ENCODE data around the gene DHRS7B. TPM values are rescaled to one million over a fixed set of nuclear protein-coding genes. Genes with fewer than 3 reads are reported as not detected.
"Not testable (repeated sequence)": the region's sequence is repeated elsewhere in the genome, so short reads cannot be mapped to it uniquely, and the experiment has no call there.

Gene DHRS7B
- total RNA-seq, result 10 to 100 TPM; 42.8 to 64.1 (median 50.6) TPM

GRCh38 chr17:21126645-21127508 is at the start of gene DHRS7B:
Gene DHRS7B, plus strand, starts transcription at chr17:21126964. Its CDS starts 8 bp downstream, at chr17:21126972.
- no peaks in the 10 kb centered on the region for H3K27me3 ChIP-seq
- H3K27ac ChIP-seq, result peak within 1 kb of the TSS; percentile 94
- peak within 1 kb of the TSS; percentile 78 for H3K4me3 ChIP-seq
- H3K9me3 ChIP-seq, result no peaks in the 10 kb centered on the region
- 7% methylated on average over 17 of the region's 66 CpGs for WGBS
- H3K36me3 ChIP-seq, result no peaks in the 10 kb centered on the region
- peaks cover 31% of the 10 kb centered on the region for H3K4me1 ChIP-seq
- TF ChIP-seq POLR2A (IDR thresholded peaks at IDR 0.05) (peak in 1 of 2 donors; percentile 41), POLR2AphosphoS5 (IDR thresholded peaks at IDR 0.05) (peak in 1 of 3 donors; percentile 44), CTCF (IDR thresholded peaks at IDR 0.05) (no peak)
- peak; percentile 98 for DNase-seq (ENCODE audit: low spot score in 2 of 2)

- WGBS, result 77% methylated on average over 2 of the region's 2 CpGs
- H3K27ac ChIP-seq, result no peak overlapping the region
- H3K36me3 ChIP-seq, result no peaks in the 10 kb centered on the region
- no peak for TF ChIP-seq POLR2A (IDR thresholded peaks at IDR 0.05)
- TF ChIP-seq POLR2AphosphoS5 (IDR thresholded peaks at IDR 0.05), result no peak
- TF ChIP-seq CTCF (IDR thresholded peaks at IDR 0.05), result no peak
- no peak for TF ChIP-seq EP300 (IDR thresholded peaks at IDR 0.05)
- H3K9me3 ChIP-seq, result no peaks in the 10 kb centered on the region
- H3K27me3 ChIP-seq, result no peaks in the 10 kb centered on the region
- no peak overlapping the region for H3K4me3 ChIP-seq
- DNase-seq (ENCODE audit: low spot score in 2 of 2), result no peak
- peaks cover 14% of the 10 kb centered on the region for H3K4me1 ChIP-seq
Measured at GRCh38 chr17:21077281-21077680, 49.5 kb upstream of the DHRS7B start.

GRCh38 chr17:21078016-21078780 is 48.6 kb upstream of the DHRS7B start:
- no peak overlapping the region for H3K4me3 ChIP-seq
- 66% methylated on average over 11 of the region's 11 CpGs for WGBS
- H3K27ac ChIP-seq, result no peak overlapping the region
- H3K9me3 ChIP-seq, result no peaks in the 10 kb centered on the region
- no peaks in the 10 kb centered on the region for H3K27me3 ChIP-seq
- H3K36me3 ChIP-seq, result no peaks in the 10 kb centered on the region
- DNase-seq (ENCODE audit: low spot score in 2 of 2), result no peak
- H3K4me1 ChIP-seq, result peaks cover 14% of the 10 kb centered on the region
- no peak for TF ChIP-seq CTCF (IDR thresholded peaks at IDR 0.05)
- TF ChIP-seq POLR2AphosphoS5 (IDR thresholded peaks at IDR 0.05), result no peak
- TF ChIP-seq POLR2A (IDR thresholded peaks at IDR 0.05), result no peak
- no peak for TF ChIP-seq EP300 (IDR thresholded peaks at IDR 0.05)

GRCh38 chr17:21079196-21079595 is 47.6 kb upstream of the DHRS7B start:
- Histone ChIP-seq H3K4me1 (peaks cover 14% of the 10 kb centered on the region), H3K9me3 (no peaks in the 10 kb centered on the region), H3K36me3 (no peaks in the 10 kb centered on the region), H3K27ac (no peak overlapping the region), H3K4me3 (no peak overlapping the region), H3K27me3 (no peaks in the 10 kb centered on the region)
- TF ChIP-seq POLR2AphosphoS5 (IDR thresholded peaks at IDR 0.05) (no peak), POLR2A (IDR thresholded peaks at IDR 0.05) (no peak), CTCF (IDR thresholded peaks at IDR 0.05) (no peak), EP300 (IDR thresholded peaks at IDR 0.05) (no peak)
- WGBS, result 77% methylated on average over 7 of the region's 7 CpGs
- DNase-seq (ENCODE audit: low spot score in 2 of 2), result no peak

- WGBS, result 80% methylated on average over 5 of the region's 5 CpGs
- H3K9me3 ChIP-seq, result no peaks in the 10 kb centered on the region
- no peaks in the 10 kb centered on the region for H3K27me3 ChIP-seq
- H3K36me3 ChIP-seq, result no peaks in the 10 kb centered on the region
- H3K27ac ChIP-seq, result no peak overlapping the region
- no peak for DNase-seq (ENCODE audit: low spot score in 2 of 2)
- no peak overlapping the region for H3K4me3 ChIP-seq
- no peak for TF ChIP-seq EP300 (IDR thresholded peaks at IDR 0.05)
- TF ChIP-seq POLR2A (IDR thresholded peaks at IDR 0.05), result no peak
- no peak for TF ChIP-seq CTCF (IDR thresholded peaks at IDR 0.05)
- TF ChIP-seq POLR2AphosphoS5 (IDR thresholded peaks at IDR 0.05), result no peak
- no peaks in the 10 kb centered on the region for H3K4me1 ChIP-seq
Measured at GRCh38 chr17:21082001-21082436, 44.7 kb upstream of the DHRS7B start.

- not testable (repeated sequence) for H3K4me3 ChIP-seq; H3K27me3 ChIP-seq; H3K27ac ChIP-seq; H3K36me3 ChIP-seq; H3K9me3 ChIP-seq; DNase-seq (ENCODE audit: low spot score in 2 of 2); H3K4me1 ChIP-seq
- 100% methylated on average over 1 of the region's 1 CpG for WGBS
Measured at GRCh38 chr17:21085280-21085679, 41.5 kb upstream of the DHRS7B start.

Data from suprapubic skin (tissue), 4 donors.